Neutrophil (primary cell): ENCODE data around the gene SLC10A7.

Source experiments
- H3K27ac ChIP-seq: fragments of 200-600 bp; sonication (generic); 2 replicates; pipeline ENCODE4 v1.5.1; 2016; ENCODE audit warnings: mild to moderate bottlenecking, moderate library complexity
- H3K27me3 ChIP-seq: fragments of 200-600 bp; sonication (generic); 2 replicates; pipeline ENCODE4 v1.6.0; 2016; ENCODE audit warnings: mild to moderate bottlenecking
- H3K36me3 ChIP-seq: fragments of 200-600 bp; sonication (generic); 2 replicates; pipeline ENCODE4 v1.5.1; 2017
- H3K4me1 ChIP-seq, 2 experiments: fragments of 200-600 bp in 1 of 2; sonication (generic) in 1 of 2; 1 replicate in 1 of 2; 2 replicates in 1 of 2; pipeline versions ENCODE4 v1.5.1 to v1.6.1; 2013 to 2016; ENCODE audit warnings: low read depth in 1 of 2, low read length in 1 of 2, mild to moderate bottlenecking in 1 of 2, moderate library complexity in 1 of 2; ENCODE audit not compliant: control insufficient read depth in 1 of 2, insufficient read depth in 1 of 2
- H3K4me3 ChIP-seq, 2 experiments: fragments of 200-600 bp in 1 of 2; sonication (generic) in 1 of 2; 1 replicate in 1 of 2; 2 replicates in 1 of 2; pipeline ENCODE4 v1.5.1; 2013 to 2016; ENCODE audit warnings: low read depth in 1 of 2, low read length in 1 of 2, mild to moderate bottlenecking in 1 of 2, moderate library complexity in 1 of 2
- H3K9me3 ChIP-seq: fragments of 200-600 bp; sonication (generic); 2 replicates; pipeline ENCODE4 v1.5.1; 2016
- CTCF ChIP-seq: fragments of 200-600 bp; sonication (generic); IDR thresholded peaks from 2 replicates; pipeline ENCODE4 v1.5.1; 2016; ENCODE audit warnings: antibody characterized with exemption

Gene SLC10A7

GRCh38 chr4:146255463-146255862 lies 266.3 kb downstream of the SLC10A7 start:
- H3K27ac ChIP-seq, result no peak overlapping the region

DNA sequence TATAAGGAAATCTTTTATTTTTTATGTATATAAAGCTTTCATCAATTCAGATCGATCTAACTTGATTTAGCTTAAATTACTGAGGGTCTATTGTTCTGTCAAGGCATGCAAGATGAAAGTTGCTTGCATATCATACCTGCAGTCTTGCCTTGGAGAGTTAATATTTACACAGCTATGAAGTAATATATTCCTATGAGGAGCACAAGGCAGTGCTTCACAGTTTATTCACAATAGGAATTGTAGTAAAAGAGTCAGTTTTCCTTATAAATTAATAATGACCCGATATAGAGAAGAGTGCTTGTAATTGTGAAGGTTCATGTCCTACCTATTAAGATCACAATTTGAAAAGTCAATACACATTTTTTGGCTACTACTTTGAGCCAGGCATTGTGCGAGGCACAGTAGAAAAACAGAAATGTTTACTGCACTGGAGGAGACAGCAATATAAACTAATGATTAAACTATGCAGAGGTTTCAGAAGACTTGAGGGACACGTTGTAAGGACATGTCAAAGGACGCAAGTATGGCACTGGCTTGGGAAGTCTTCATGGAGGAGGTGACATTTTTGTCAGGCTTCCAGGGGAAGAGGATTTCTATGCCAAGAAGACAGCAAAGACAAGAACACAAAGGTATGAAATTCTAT lies 268.6 kb downstream of the SLC10A7 start:
- Histone ChIP-seq H3K9me3 (no peaks in the 10 kb centered on the region), H3K4me1 (no peaks in the 10 kb centered on the region), H3K27ac (no peak overlapping the region), H3K36me3 (no peaks in the 10 kb centered on the region), H3K4me3 (no peak overlapping the region), H3K27me3 (no peaks in the 10 kb centered on the region)
- TF ChIP-seq CTCF, result no peak

More at GRCh38 chr4:146255463-146255862, 266.3 kb downstream of the SLC10A7 start:
- no peaks in the 10 kb centered on the region for H3K27me3 ChIP-seq
- no peak for TF ChIP-seq CTCF
- H3K9me3 ChIP-seq, result no peaks in the 10 kb centered on the region
- no peaks in the 10 kb centered on the region for H3K36me3 ChIP-seq
- no peak overlapping the region for H3K4me3 ChIP-seq
- H3K4me1 ChIP-seq, result no peaks in the 10 kb centered on the region

DNA sequence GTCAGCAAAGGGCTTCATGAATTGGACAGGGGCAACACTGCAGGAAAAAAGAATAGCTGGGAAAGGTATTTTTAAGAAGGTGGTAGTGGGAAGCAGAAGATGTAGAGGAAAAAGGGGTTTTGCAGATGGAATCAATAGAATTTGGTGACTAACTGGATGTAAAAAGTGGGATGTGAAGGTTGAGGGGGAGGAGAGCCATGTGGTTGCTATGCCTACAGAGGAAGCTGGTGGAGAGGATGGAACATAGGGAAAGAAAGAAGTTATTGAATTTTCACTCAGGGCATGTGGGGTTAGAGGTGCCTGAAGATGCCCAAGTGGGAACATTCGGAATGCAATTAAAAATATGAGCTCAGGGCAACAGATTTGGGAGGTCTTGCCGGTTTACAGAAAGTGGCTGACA lies 274.4 kb downstream of the SLC10A7 start:
- Histone ChIP-seq H3K27ac (no peak overlapping the region), H3K27me3 (peaks cover 15% of the 10 kb centered on the region), H3K4me3 (no peak overlapping the region), H3K36me3 (no peaks in the 10 kb centered on the region), H3K9me3 (no peaks in the 10 kb centered on the region), H3K4me1 (no peaks in the 10 kb centered on the region)
- no peak for TF ChIP-seq CTCF

DNA sequence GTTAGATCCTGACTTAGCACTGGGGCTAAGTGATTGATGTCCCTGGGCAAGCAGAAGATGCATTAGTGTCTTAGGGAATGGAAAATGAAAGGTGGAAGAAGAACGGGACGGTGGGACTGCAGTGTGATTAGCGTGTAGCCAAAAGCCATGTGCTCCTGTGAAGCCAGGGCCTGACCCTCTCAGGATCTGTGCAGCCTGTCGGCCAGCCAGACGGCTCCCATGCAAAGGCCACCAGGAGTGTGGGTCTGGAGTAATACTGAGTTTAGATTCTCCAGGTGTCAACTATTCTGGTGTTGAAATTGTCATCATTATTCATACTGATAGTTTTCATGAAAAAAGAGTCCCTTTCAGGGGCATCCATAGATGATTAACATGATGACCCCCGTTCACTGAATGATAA lies 275.4 kb downstream of the SLC10A7 start:
- no peaks in the 10 kb centered on the region for H3K36me3 ChIP-seq
- no peak overlapping the region for H3K4me3 ChIP-seq
- H3K27me3 ChIP-seq, result peaks cover 15% of the 10 kb centered on the region
- no peaks in the 10 kb centered on the region for H3K4me1 ChIP-seq
- no peak for TF ChIP-seq CTCF
- H3K27ac ChIP-seq, result no peak overlapping the region
- H3K9me3 ChIP-seq, result no peaks in the 10 kb centered on the region

DNA sequence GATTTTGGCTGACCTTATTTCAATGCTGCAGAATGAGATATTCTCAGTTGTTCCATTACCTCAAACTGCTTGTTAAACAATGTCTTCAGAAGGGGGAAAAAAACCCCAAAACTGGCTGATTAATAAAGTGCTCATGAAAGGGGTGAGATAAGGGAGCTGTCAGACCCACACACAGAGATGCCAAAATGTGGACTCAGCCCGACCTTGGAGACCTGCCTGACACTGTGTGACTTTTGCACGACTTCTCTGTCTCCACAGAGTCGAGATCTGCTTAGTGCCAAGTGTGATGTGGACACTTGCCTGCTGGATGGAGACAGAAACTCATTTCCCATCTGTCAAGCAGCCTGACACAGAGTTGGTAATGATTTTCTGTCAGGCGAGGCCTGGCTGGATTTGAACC lies 275.9 kb downstream of the SLC10A7 start:
- H3K9me3 ChIP-seq, result no peaks in the 10 kb centered on the region

More for the DNA sequence above, 275.9 kb downstream of the SLC10A7 start:
- H3K4me1 ChIP-seq, result no peaks in the 10 kb centered on the region
- H3K27me3 ChIP-seq, result peaks cover 15% of the 10 kb centered on the region
- no peak overlapping the region for H3K4me3 ChIP-seq
- TF ChIP-seq CTCF, result no peak
- no peaks in the 10 kb centered on the region for H3K36me3 ChIP-seq
- H3K27ac ChIP-seq, result no peak overlapping the region
